Measurements from ENCODE around the gene LDLRAD4. TPM values are rescaled to one million over a fixed set of nuclear protein-coding genes. Genes with fewer than 3 reads are reported as not detected.
"Not testable (repeated sequence)": the region's sequence is repeated elsewhere in the genome, so short reads cannot be mapped to it uniquely, and the experiment has no call there.

LDLRAD4 gene
- total RNA-seq, 1 donor from 2014 or later, result 18.3 TPM

DNA sequence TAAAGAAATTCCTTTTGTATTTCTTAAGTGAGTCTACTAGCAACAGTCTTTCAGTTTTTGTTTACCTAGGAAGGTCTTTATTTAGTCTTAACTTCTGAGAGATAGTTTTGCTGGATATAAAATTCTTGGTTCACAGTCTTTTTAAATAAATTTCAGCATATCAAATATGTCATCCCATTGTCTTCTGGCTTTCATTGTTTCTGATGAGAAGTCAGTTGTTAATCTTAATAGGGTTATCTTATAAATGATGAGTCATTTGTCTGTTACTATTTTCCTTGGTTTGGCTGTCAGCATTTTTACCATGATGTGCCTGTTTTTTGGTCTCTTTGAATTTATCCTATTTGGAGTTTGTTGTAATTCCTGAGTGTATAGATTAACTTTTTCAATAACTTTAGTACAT is 378.5 kb downstream of the LDLRAD4 start:
- H3K4me3 ChIP-seq (ENCODE audit: low read length in 3 of 3), result no peak overlapping the region
- H3K4me1 ChIP-seq (ENCODE audit: control insufficient read depth in 3 of 3, insufficient read depth in 3 of 3, low read length in 3 of 3), result no peaks in the 10 kb centered on the region
- H3K36me3 ChIP-seq (ENCODE audit: control insufficient read depth in 3 of 3, insufficient read depth in 3 of 3, low read length in 3 of 3), result no peaks in the 10 kb centered on the region
- peaks cover 0 to 3% (median 3%) of the 10 kb centered on the region in 3 donors for H3K9me3 ChIP-seq (ENCODE audit: control insufficient read depth in 3 of 3, low read length in 3 of 3)
- no peak overlapping the region for H3K9ac ChIP-seq (ENCODE audit: low read depth in 1 of 3, low read length in 3 of 3)
- H3K27me3 ChIP-seq (ENCODE audit: control insufficient read depth in 3 of 3, insufficient read depth in 3 of 3, low read length in 3 of 3), result no peaks in the 10 kb centered on the region
- H3K27ac ChIP-seq (ENCODE audit: low read depth, low read length), result no peak overlapping the region

GRCh38 chr18:13598591-13598990 is 380.0 kb downstream of the LDLRAD4 start:
- no peak overlapping the region for H3K9ac ChIP-seq (ENCODE audit: low read depth in 1 of 3, low read length in 3 of 3)
- H3K9me3 ChIP-seq (ENCODE audit: control insufficient read depth in 3 of 3, low read length in 3 of 3), result peaks cover 0 to 3% (median 3%) of the 10 kb centered on the region in 3 donors
- no peak overlapping the region for H3K27ac ChIP-seq (ENCODE audit: low read depth, low read length)
- no peaks in the 10 kb centered on the region for H3K27me3 ChIP-seq (ENCODE audit: control insufficient read depth in 3 of 3, insufficient read depth in 3 of 3, low read length in 3 of 3)
- H3K4me3 ChIP-seq (ENCODE audit: low read length in 3 of 3), result no peak overlapping the region
- no peaks in the 10 kb centered on the region for H3K36me3 ChIP-seq (ENCODE audit: control insufficient read depth in 3 of 3, insufficient read depth in 3 of 3, low read length in 3 of 3)
- H3K4me1 ChIP-seq (ENCODE audit: control insufficient read depth in 3 of 3, insufficient read depth in 3 of 3, low read length in 3 of 3), result no peaks in the 10 kb centered on the region

- no peaks in the 10 kb centered on the region for H3K27me3 ChIP-seq (ENCODE audit: control insufficient read depth in 3 of 3, insufficient read depth in 3 of 3, low read length in 3 of 3)
- H3K9me3 ChIP-seq (ENCODE audit: control insufficient read depth in 3 of 3, low read length in 3 of 3), result peaks cover 0 to 3% (median 3%) of the 10 kb centered on the region in 3 donors
Measured at GRCh38 chr18:13599031-13599430, 380.5 kb downstream of the LDLRAD4 start.

GRCh38 chr18:13603304-13604019 is 384.9 kb downstream of the LDLRAD4 start:
- no peaks in the 10 kb centered on the region for H3K9me3 ChIP-seq (ENCODE audit: control insufficient read depth in 3 of 3, low read length in 3 of 3)
- no peaks in the 10 kb centered on the region for H3K4me1 ChIP-seq (ENCODE audit: control insufficient read depth in 3 of 3, insufficient read depth in 3 of 3, low read length in 3 of 3)
- no peak overlapping the region for H3K27ac ChIP-seq (ENCODE audit: low read depth, low read length)
- no peaks in the 10 kb centered on the region for H3K36me3 ChIP-seq (ENCODE audit: control insufficient read depth in 3 of 3, insufficient read depth in 3 of 3, low read length in 3 of 3)
- H3K4me3 ChIP-seq (ENCODE audit: low read length in 3 of 3), result no peak overlapping the region
- no peak overlapping the region for H3K9ac ChIP-seq (ENCODE audit: low read depth in 1 of 3, low read length in 3 of 3)
- H3K27me3 ChIP-seq (ENCODE audit: control insufficient read depth in 3 of 3, insufficient read depth in 3 of 3, low read length in 3 of 3), result no peaks in the 10 kb centered on the region

More at GRCh38 chr18:13599031-13599430, 380.5 kb downstream of the LDLRAD4 start:
- Histone ChIP-seq H3K4me1 (ENCODE audit: control insufficient read depth in 3 of 3, insufficient read depth in 3 of 3, low read length in 3 of 3) (no peaks in the 10 kb centered on the region), H3K36me3 (ENCODE audit: control insufficient read depth in 3 of 3, insufficient read depth in 3 of 3, low read length in 3 of 3) (no peaks in the 10 kb centered on the region), H3K9ac (ENCODE audit: low read depth in 1 of 3, low read length in 3 of 3) (no peak overlapping the region), H3K4me3 (ENCODE audit: low read length in 3 of 3) (no peak overlapping the region), H3K27ac (ENCODE audit: low read depth, low read length) (no peak overlapping the region)

GRCh38 chr18:13604786-13605185 is 386.2 kb downstream of the LDLRAD4 start:
- Histone ChIP-seq H3K36me3 (ENCODE audit: control insufficient read depth in 3 of 3, insufficient read depth in 3 of 3, low read length in 3 of 3) (no peaks in the 10 kb centered on the region), H3K4me3 (ENCODE audit: low read length in 3 of 3) (no peak overlapping the region), H3K4me1 (ENCODE audit: control insufficient read depth in 3 of 3, insufficient read depth in 3 of 3, low read length in 3 of 3) (peaks cover 0 to 1% (median 0%) of the 10 kb centered on the region in 3 donors), H3K9me3 (ENCODE audit: control insufficient read depth in 3 of 3, low read length in 3 of 3) (no peaks in the 10 kb centered on the region), H3K27ac (ENCODE audit: low read depth, low read length) (no peak overlapping the region), H3K9ac (ENCODE audit: low read depth in 1 of 3, low read length in 3 of 3) (no peak overlapping the region), H3K27me3 (ENCODE audit: control insufficient read depth in 3 of 3, insufficient read depth in 3 of 3, low read length in 3 of 3) (no peaks in the 10 kb centered on the region)

DNA sequence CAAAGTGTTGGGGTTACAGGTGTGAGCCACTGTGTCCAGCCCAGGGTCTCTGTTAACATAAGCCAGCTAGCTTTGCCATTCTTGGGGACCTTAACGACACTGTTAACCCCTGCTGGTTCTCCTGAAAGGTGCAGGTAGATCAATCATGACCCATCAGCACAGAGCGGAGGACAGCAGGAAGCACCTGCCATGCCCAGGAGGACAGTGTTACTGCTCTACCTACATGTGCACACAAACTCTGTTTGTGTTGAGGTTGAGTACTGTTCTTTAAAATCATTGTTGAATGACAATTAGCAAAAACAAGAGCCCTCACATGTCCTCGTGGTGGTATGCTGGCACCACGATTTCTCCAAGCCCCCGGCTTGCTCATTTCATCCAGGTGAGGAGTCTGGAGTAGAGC is 386.9 kb downstream of the LDLRAD4 start:
- peaks cover 2 to 4% (median 3%) of the 10 kb centered on the region in 3 donors for H3K4me1 ChIP-seq (ENCODE audit: control insufficient read depth in 3 of 3, insufficient read depth in 3 of 3, low read length in 3 of 3)
- H3K9ac ChIP-seq (ENCODE audit: low read depth in 1 of 3, low read length in 3 of 3), result no peak overlapping the region
- no peaks in the 10 kb centered on the region for H3K9me3 ChIP-seq (ENCODE audit: control insufficient read depth in 3 of 3, low read length in 3 of 3)
- no peak overlapping the region for H3K4me3 ChIP-seq (ENCODE audit: low read length in 3 of 3)
- no peak overlapping the region for H3K27ac ChIP-seq (ENCODE audit: low read depth, low read length)
- H3K27me3 ChIP-seq (ENCODE audit: control insufficient read depth in 3 of 3, insufficient read depth in 3 of 3, low read length in 3 of 3), result no peaks in the 10 kb centered on the region
- no peaks in the 10 kb centered on the region for H3K36me3 ChIP-seq (ENCODE audit: control insufficient read depth in 3 of 3, insufficient read depth in 3 of 3, low read length in 3 of 3)

GRCh38 chr18:13605901-13606300 is 387.3 kb downstream of the LDLRAD4 start:
- H3K27ac ChIP-seq (ENCODE audit: low read depth, low read length), result no peak overlapping the region
- no peaks in the 10 kb centered on the region for H3K36me3 ChIP-seq (ENCODE audit: control insufficient read depth in 3 of 3, insufficient read depth in 3 of 3, low read length in 3 of 3)
- no peak overlapping the region for H3K4me3 ChIP-seq (ENCODE audit: low read length in 3 of 3)
- H3K4me1 ChIP-seq (ENCODE audit: control insufficient read depth in 3 of 3, insufficient read depth in 3 of 3, low read length in 3 of 3), result peaks cover 6% of the 10 kb centered on the region in 3 donors
- no peak overlapping the region for H3K9ac ChIP-seq (ENCODE audit: low read depth in 1 of 3, low read length in 3 of 3)
- no peaks in the 10 kb centered on the region for H3K27me3 ChIP-seq (ENCODE audit: control insufficient read depth in 3 of 3, insufficient read depth in 3 of 3, low read length in 3 of 3)
- no peaks in the 10 kb centered on the region for H3K9me3 ChIP-seq (ENCODE audit: control insufficient read depth in 3 of 3, low read length in 3 of 3)

DNA sequence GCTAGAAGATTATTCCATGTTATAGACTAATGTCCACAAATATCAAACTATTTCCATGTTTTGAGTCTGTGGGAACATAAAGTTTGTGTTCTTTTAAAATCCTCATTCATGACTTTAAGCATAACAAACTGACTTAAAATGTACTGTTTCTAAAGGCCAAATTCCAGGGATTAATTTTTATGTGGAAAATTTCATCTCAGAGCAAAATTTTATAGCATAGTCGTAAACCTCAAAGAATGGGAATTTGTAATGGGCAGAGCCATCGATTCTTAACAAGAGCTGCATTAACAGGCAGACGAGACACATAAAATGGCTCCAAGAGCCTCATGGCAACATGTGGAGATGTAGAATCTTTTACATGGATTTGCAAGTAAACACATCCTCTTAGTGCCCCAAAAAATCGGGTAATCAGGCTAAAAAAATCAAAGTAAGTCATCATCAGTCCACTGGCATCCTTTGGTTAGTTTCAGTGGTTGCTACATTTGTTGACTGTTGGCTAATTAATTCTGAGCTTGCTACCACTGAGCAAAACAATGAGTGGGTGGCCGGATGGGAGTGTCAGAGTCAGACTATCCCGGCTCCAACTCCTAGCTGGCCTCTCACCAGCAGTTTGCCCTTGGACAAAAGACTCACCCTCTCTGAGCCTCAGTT is 388.2 kb downstream of the LDLRAD4 start:
- H3K9ac ChIP-seq (ENCODE audit: low read depth in 1 of 3, low read length in 3 of 3), result no peak overlapping the region
- no peaks in the 10 kb centered on the region for H3K36me3 ChIP-seq (ENCODE audit: control insufficient read depth in 3 of 3, insufficient read depth in 3 of 3, low read length in 3 of 3)
- H3K4me3 ChIP-seq (ENCODE audit: low read length in 3 of 3), result no peak overlapping the region
- H3K27me3 ChIP-seq (ENCODE audit: control insufficient read depth in 3 of 3, insufficient read depth in 3 of 3, low read length in 3 of 3), result no peaks in the 10 kb centered on the region
- peaks cover 13 to 14% (median 14%) of the 10 kb centered on the region in 3 donors for H3K4me1 ChIP-seq (ENCODE audit: control insufficient read depth in 3 of 3, insufficient read depth in 3 of 3, low read length in 3 of 3)
- H3K9me3 ChIP-seq (ENCODE audit: control insufficient read depth in 3 of 3, low read length in 3 of 3), result no peaks in the 10 kb centered on the region
- H3K27ac ChIP-seq (ENCODE audit: low read depth, low read length), result no peak overlapping the region

GRCh38 chr18:13608024-13608562 is 389.5 kb downstream of the LDLRAD4 start:
- not testable (repeated sequence) for H3K36me3 ChIP-seq (ENCODE audit: control insufficient read depth in 3 of 3, insufficient read depth in 3 of 3, low read length in 3 of 3); H3K27me3 ChIP-seq (ENCODE audit: control insufficient read depth in 3 of 3, insufficient read depth in 3 of 3, low read length in 3 of 3); H3K9me3 ChIP-seq (ENCODE audit: control insufficient read depth in 3 of 3, low read length in 3 of 3); H3K9ac ChIP-seq (ENCODE audit: low read depth in 1 of 3, low read length in 3 of 3); H3K4me3 ChIP-seq (ENCODE audit: low read length in 3 of 3); H3K27ac ChIP-seq (ENCODE audit: low read depth, low read length)
- H3K4me1 ChIP-seq (ENCODE audit: control insufficient read depth in 3 of 3, insufficient read depth in 3 of 3, low read length in 3 of 3), result peaks cover 15 to 22% (median 20%) of the 10 kb centered on the region in 3 donors

All from skeletal muscle tissue (tissue), 4 donors.